Mammary epithelial cell (primary cell): ENCODE data around the gene IL6R.

Experiments used
- EZH2 ChIP-seq: IDR thresholded peaks from 2 replicates; pipeline ENCODE4 v1.6.1; 2012; ENCODE audit warnings: low read length, inconsistent platforms, borderline replicate concordance
- TF ChIP-seq, protein P1 (sequence below), 2 donors: IDR thresholded peaks in 1 of 2; conservative IDR thresholded peaks in 1 of 2; 2 replicates each; pipeline ENCODE4 v1.5.1; 2011 to 2012; ENCODE audit warnings: inconsistent platforms in 2 of 2, low read length in 2 of 2, mild to moderate bottlenecking in 2 of 2, control low read depth in 1 of 2, low read depth in 1 of 2; ENCODE audit not compliant: insufficient read depth in 1 of 2; ENCODE audit errors: extremely low read depth in 1 of 2

DNA sequence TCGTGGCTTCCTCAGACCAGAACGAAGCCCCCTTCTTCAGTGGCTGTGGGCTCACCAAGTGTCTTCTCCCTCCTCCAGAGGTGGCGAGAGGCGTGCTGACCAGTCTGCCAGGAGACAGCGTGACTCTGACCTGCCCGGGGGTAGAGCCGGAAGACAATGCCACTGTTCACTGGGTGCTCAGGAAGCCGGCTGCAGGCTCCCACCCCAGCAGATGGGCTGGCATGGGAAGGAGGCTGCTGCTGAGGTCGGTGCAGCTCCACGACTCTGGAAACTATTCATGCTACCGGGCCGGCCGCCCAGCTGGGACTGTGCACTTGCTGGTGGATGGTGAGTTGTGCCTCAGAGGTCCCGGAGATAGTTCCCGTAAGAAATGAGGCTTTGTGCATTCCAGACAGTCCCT, 24.0 kb downstream of the IL6R start:
- TF ChIP-seq, protein P1, sequence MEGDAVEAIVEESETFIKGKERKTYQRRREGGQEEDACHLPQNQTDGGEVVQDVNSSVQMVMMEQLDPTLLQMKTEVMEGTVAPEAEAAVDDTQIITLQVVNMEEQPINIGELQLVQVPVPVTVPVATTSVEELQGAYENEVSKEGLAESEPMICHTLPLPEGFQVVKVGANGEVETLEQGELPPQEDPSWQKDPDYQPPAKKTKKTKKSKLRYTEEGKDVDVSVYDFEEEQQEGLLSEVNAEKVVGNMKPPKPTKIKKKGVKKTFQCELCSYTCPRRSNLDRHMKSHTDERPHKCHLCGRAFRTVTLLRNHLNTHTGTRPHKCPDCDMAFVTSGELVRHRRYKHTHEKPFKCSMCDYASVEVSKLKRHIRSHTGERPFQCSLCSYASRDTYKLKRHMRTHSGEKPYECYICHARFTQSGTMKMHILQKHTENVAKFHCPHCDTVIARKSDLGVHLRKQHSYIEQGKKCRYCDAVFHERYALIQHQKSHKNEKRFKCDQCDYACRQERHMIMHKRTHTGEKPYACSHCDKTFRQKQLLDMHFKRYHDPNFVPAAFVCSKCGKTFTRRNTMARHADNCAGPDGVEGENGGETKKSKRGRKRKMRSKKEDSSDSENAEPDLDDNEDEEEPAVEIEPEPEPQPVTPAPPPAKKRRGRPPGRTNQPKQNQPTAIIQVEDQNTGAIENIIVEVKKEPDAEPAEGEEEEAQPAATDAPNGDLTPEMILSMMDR (conservative IDR thresholded peaks at IDR 0.05 in 1 of 2, IDR thresholded peaks at IDR 0.05 in 1 of 2; ENCODE audit: extremely low read depth in 1 of 2, insufficient read depth in 1 of 2, low read depth in 1 of 2, low read length in 2 of 2): no peak
- TF ChIP-seq EZH2: no peak
